ENCODE results near the gene PRKN.

DNA sequence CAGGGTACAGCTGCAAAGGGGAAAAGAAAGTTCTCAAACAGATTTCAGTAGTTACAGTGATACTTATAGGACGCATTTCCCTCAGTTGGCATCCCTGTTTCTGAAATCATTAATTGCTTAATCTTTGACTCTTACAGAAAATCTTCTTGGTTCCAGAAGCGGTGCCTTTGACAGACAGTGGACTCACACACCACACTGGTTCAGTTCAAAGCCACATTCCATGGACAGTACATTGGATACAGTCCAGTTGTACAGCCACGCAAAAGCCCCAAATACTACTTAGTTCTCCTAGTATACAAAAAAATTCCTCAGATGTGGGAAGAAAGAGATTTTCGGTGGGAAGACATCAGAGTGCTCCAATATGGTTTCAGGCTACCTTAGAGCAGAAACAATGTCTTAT, 460.4 kb downstream of the PRKN start:
- TF ChIP-seq EZH2 (IDR thresholded peaks at IDR 0.05; ENCODE audit: borderline replicate concordance, low read depth, low read length, poor library complexity, severe bottlenecking) = no peak
- TF ChIP-seq, protein P1, sequence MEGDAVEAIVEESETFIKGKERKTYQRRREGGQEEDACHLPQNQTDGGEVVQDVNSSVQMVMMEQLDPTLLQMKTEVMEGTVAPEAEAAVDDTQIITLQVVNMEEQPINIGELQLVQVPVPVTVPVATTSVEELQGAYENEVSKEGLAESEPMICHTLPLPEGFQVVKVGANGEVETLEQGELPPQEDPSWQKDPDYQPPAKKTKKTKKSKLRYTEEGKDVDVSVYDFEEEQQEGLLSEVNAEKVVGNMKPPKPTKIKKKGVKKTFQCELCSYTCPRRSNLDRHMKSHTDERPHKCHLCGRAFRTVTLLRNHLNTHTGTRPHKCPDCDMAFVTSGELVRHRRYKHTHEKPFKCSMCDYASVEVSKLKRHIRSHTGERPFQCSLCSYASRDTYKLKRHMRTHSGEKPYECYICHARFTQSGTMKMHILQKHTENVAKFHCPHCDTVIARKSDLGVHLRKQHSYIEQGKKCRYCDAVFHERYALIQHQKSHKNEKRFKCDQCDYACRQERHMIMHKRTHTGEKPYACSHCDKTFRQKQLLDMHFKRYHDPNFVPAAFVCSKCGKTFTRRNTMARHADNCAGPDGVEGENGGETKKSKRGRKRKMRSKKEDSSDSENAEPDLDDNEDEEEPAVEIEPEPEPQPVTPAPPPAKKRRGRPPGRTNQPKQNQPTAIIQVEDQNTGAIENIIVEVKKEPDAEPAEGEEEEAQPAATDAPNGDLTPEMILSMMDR (conservative IDR thresholded peaks at IDR 0.05; ENCODE audit: low read depth, low read length) = no peak

Measured in A673 (cell line).